SIG-M5 treated with dmso at 0.1 percent for 504 hours (cell line): Measurements from ENCODE around the gene TEX22.

Experiments used
- DNase-seq: peaks from one replicate; lab custom pipeline; 2025; ENCODE audit not compliant: unreplicated experiment; lab: John Stamatoyannopoulos, UW

TEX22 gene

GRCh38 chr14:105420101-105420973 is 22.0 kb downstream of the TEX22 start:
- DNase-seq: no peak

GRCh38 chr14:105420974-105421674 is 22.8 kb downstream of the TEX22 start:
- DNase-seq: no peak

- no peak for DNase-seq
Measured at GRCh38 chr14:105421723-105422615, 23.6 kb downstream of the TEX22 start.

GRCh38 chr14:105422695-105423487 is 24.6 kb downstream of the TEX22 start:
- DNase-seq: no peak

GRCh38 chr14:105423488-105424195 is 25.3 kb downstream of the TEX22 start:
- no peak for DNase-seq

- no peak for DNase-seq
Measured at GRCh38 chr14:105424861-105425260, 26.5 kb downstream of the TEX22 start.

GRCh38 chr14:105425823-105426247 is 27.5 kb downstream of the TEX22 start:
- DNase-seq: no peak

GRCh38 chr14:105426416-105427130 is 28.2 kb downstream of the TEX22 start:
- no peak for DNase-seq

GRCh38 chr14:105427412-105427811 is 29.1 kb downstream of the TEX22 start:
- no peak for DNase-seq

GRCh38 chr14:105427936-105428485 is 29.7 kb downstream of the TEX22 start:
- no peak for DNase-seq

- no peak for DNase-seq
Measured at GRCh38 chr14:105430042-105430441, 31.7 kb downstream of the TEX22 start.

- DNase-seq: no peak
Measured at GRCh38 chr14:105430565-105430964, 32.2 kb downstream of the TEX22 start.

GRCh38 chr14:105431256-105431655 is 32.9 kb downstream of the TEX22 start:
- DNase-seq: no peak

- no peak for DNase-seq
Measured at GRCh38 chr14:105432657-105433056, 34.3 kb downstream of the TEX22 start.

- DNase-seq: no peak
Measured at GRCh38 chr14:105433161-105433605, 34.8 kb downstream of the TEX22 start.

- DNase-seq: no peak
Measured at GRCh38 chr14:105436402-105436801, 38.1 kb downstream of the TEX22 start.

- no peak for DNase-seq
Measured at GRCh38 chr14:105436891-105437722, 38.8 kb downstream of the TEX22 start.
